Glutamatergic neuron (in vitro differentiated cells): ENCODE data around the gene PCDH9. TPM values are rescaled to one million over a fixed set of nuclear protein-coding genes. Genes with fewer than 3 reads are reported as not detected.
A peak's percentile ranks its signal among the peaks of the same experiment; 100 is the strongest.
"Not testable (repeated sequence)": the region's sequence is repeated elsewhere in the genome, so short reads cannot be mapped to it uniquely, and the experiment has no call there.

Experiments used
- DNase-seq: peaks from one replicate; pipeline ENCODE4 v3.0.0; 2022
- H3K27ac Mint-ChIP-seq: one replicate; pipeline ENCODE4 v1.8.0; 2020; ENCODE audit warnings: mild to moderate bottlenecking, mixed read lengths, inconsistent platforms; ENCODE audit not compliant: unreplicated experiment
- H3K27me3 Mint-ChIP-seq: one replicate; pipeline ENCODE4 v1.8.0; 2020; ENCODE audit warnings: mild to moderate bottlenecking, moderate library complexity, mixed read lengths, inconsistent platforms; ENCODE audit not compliant: unreplicated experiment
- H3K36me3 Mint-ChIP-seq: one replicate; pipeline ENCODE4 v1.8.0; 2020; ENCODE audit warnings: mild to moderate bottlenecking, mixed read lengths, inconsistent platforms; ENCODE audit not compliant: unreplicated experiment
- H3K4me1 Mint-ChIP-seq: one replicate; pipeline ENCODE4 v1.8.0; 2020; ENCODE audit warnings: mild to moderate bottlenecking, low read depth, mixed read lengths, inconsistent platforms; ENCODE audit not compliant: unreplicated experiment
- H3K4me3 Mint-ChIP-seq: one replicate; pipeline ENCODE4 v1.8.0; 2020; ENCODE audit warnings: mild to moderate bottlenecking, mixed read lengths, inconsistent platforms; ENCODE audit not compliant: unreplicated experiment
- H3K9me3 Mint-ChIP-seq: one replicate; pipeline ENCODE4 v1.8.0; 2020; ENCODE audit warnings: mild to moderate bottlenecking, moderate library complexity, mixed read lengths, inconsistent platforms; ENCODE audit not compliant: unreplicated experiment
- CTCF ChIP-seq: fragments of 200-600 bp; sonication (generic); IDR thresholded peaks from one replicate; pipeline ENCODE4 v1.5.0; 2021; ENCODE audit not compliant: partially characterized antibody, unreplicated experiment
- total RNA-seq: library from RNA; stranded (reverse); fragmentation: NEBNext Ultra II Directional; extraction: Animal tissue kit (Norgen Biotek cat#: 25700); gene quantifications from one replicate; pipeline ENCODE4 v1.2.1, GENCODE V29; 2021; ENCODE audit not compliant: unreplicated experiment

The PCDH9 gene
- total RNA-seq, 1 donor from 2014 or later: 43.3 TPM

- Mint-ChIP-seq H3K27me3 (no peaks in the 10 kb centered on the region), H3K4me1 (peaks cover 7% of the 10 kb centered on the region), H3K9me3 (peaks cover 4% of the 10 kb centered on the region), H3K36me3 (no peaks in the 10 kb centered on the region), H3K27ac (peak overlapping the region; percentile 81), H3K4me3 (no peak overlapping the region)
- no peak for TF ChIP-seq CTCF
- DNase-seq: no peak
Observed at GRCh38 chr13:66895320-66895719, 334.8 kb downstream of the PCDH9 start.

GRCh38 chr13:66888698-66889097 lies 341.4 kb downstream of the PCDH9 start:
- no peak overlapping the region for H3K4me3 Mint-ChIP-seq
- no peak for DNase-seq
- TF ChIP-seq CTCF: no peak
- no peak overlapping the region for H3K27ac Mint-ChIP-seq
- H3K9me3 Mint-ChIP-seq: no peaks in the 10 kb centered on the region
- no peaks in the 10 kb centered on the region for H3K36me3 Mint-ChIP-seq
- H3K4me1 Mint-ChIP-seq: peaks cover 9% of the 10 kb centered on the region
- H3K27me3 Mint-ChIP-seq: peaks cover under 1% of the 10 kb centered on the region

GRCh38 chr13:66887088-66887487 lies 343.0 kb downstream of the PCDH9 start:
- peaks cover 9% of the 10 kb centered on the region for H3K4me1 Mint-ChIP-seq
- H3K9me3 Mint-ChIP-seq: peaks cover 2% of the 10 kb centered on the region
- no peak overlapping the region for H3K4me3 Mint-ChIP-seq
- H3K36me3 Mint-ChIP-seq: no peaks in the 10 kb centered on the region
- DNase-seq: no peak
- peaks cover 2% of the 10 kb centered on the region for H3K27me3 Mint-ChIP-seq
- H3K27ac Mint-ChIP-seq: no peak overlapping the region
- TF ChIP-seq CTCF: no peak

- Mint-ChIP-seq H3K9me3 (peaks cover 2% of the 10 kb centered on the region), H3K36me3 (peaks cover under 1% of the 10 kb centered on the region), H3K27ac (no peak overlapping the region), H3K27me3 (peaks cover 2% of the 10 kb centered on the region), H3K4me3 (no peak overlapping the region), H3K4me1 (peaks cover 9% of the 10 kb centered on the region)
- no peak for DNase-seq
- TF ChIP-seq CTCF: no peak
Observed at GRCh38 chr13:66886264-66886663, 343.9 kb downstream of the PCDH9 start.

- not testable (repeated sequence) for DNase-seq, H3K27me3 Mint-ChIP-seq, H3K4me1 Mint-ChIP-seq, H3K9me3 Mint-ChIP-seq, H3K27ac Mint-ChIP-seq, H3K4me3 Mint-ChIP-seq, H3K36me3 Mint-ChIP-seq
Observed at GRCh38 chr13:66881170-66881569, 349.0 kb downstream of the PCDH9 start.

GRCh38 chr13:66879988-66880387 lies 350.1 kb downstream of the PCDH9 start:
- no peak for DNase-seq
- Mint-ChIP-seq H3K27me3 (peaks cover 2% of the 10 kb centered on the region), H3K36me3 (peaks cover 5% of the 10 kb centered on the region), H3K9me3 (peaks cover 2% of the 10 kb centered on the region), H3K27ac (no peak overlapping the region), H3K4me1 (no peaks in the 10 kb centered on the region), H3K4me3 (no peak overlapping the region)
- TF ChIP-seq CTCF: no peak
